CD4-positive, CD25-positive, alpha-beta regulatory T cell (primary cell): Measurements from ENCODE around the gene TREH. TPM values are rescaled to one million over a fixed set of nuclear protein-coding genes. Genes with fewer than 3 reads are reported as not detected.

ENCODE experiments used
- ATAC-seq, 2 donors: fragments of 150-1000 bp; cut with Tn5 transposase; one replicate each; pipeline ENCODE4 v1.10.0; 2021; ENCODE audit warnings: low read depth in 2 of 2, moderate number of reproducible peaks in 2 of 2, moderate library complexity in 1 of 2
- DNase-seq, 3 donors: peaks; one replicate each; pipeline versions ENCODE4 v3.0.0 to v3.0.0-alpha.2; 2012 to 2022; ENCODE audit warnings: mixed read lengths in 1 of 3
- H3K27ac ChIP-seq: one replicate; pipeline ENCODE4 v1.7.0; 2013; ENCODE audit warnings: mild to moderate bottlenecking, low read length; ENCODE audit not compliant: insufficient read depth, poor library complexity, severe bottlenecking
- H3K27me3 ChIP-seq: one replicate; pipeline ENCODE4 v1.7.0; 2013; ENCODE audit warnings: low read length; ENCODE audit not compliant: control insufficient read depth, insufficient read depth
- H3K36me3 ChIP-seq: one replicate; pipeline ENCODE4 v1.7.0; 2013; ENCODE audit warnings: mild to moderate bottlenecking, low read length, moderate library complexity; ENCODE audit not compliant: control insufficient read depth, insufficient read depth
- H3K4me1 ChIP-seq: 2 replicates; pipeline ENCODE4 v1.7.0; 2013; ENCODE audit warnings: mild to moderate bottlenecking, low read length; ENCODE audit not compliant: insufficient read depth, control insufficient read depth, poor library complexity, severe bottlenecking
- H3K4me3 ChIP-seq: one replicate; pipeline ENCODE4 v1.7.0; 2013; ENCODE audit warnings: low read depth, mild to moderate bottlenecking, low read length, moderate library complexity
- H3K9me3 ChIP-seq, 2 experiments: 1 replicate in 1 of 2; 2 replicates in 1 of 2; pipeline ENCODE4 v1.7.0; 2013; ENCODE audit warnings: low read length in 2 of 2, mild to moderate bottlenecking in 1 of 2, moderate library complexity in 1 of 2; ENCODE audit not compliant: control insufficient read depth in 2 of 2
- H3K27ac Mint-ChIP-seq, 3 donors: one replicate each; pipeline ENCODE4 v1.8.0; 2020 to 2022; ENCODE audit warnings: mild to moderate bottlenecking in 3 of 3, mixed read lengths in 3 of 3, moderate library complexity in 2 of 3
- H3K27me3 Mint-ChIP-seq: one replicate; pipeline ENCODE4 v1.8.0; 2022; ENCODE audit warnings: mild to moderate bottlenecking, mixed read lengths
- H3K36me3 Mint-ChIP-seq: one replicate; pipeline ENCODE4 v1.8.0; 2020; ENCODE audit warnings: mixed read lengths
- H3K4me1 Mint-ChIP-seq, 4 donors: one replicate each; pipeline ENCODE4 v1.8.0; 2020 to 2022; ENCODE audit warnings: mixed read lengths in 4 of 4, mild to moderate bottlenecking in 1 of 4
- H3K4me3 Mint-ChIP-seq, 4 donors: one replicate each; pipeline ENCODE4 v1.8.0; 2020 to 2022; ENCODE audit warnings: mild to moderate bottlenecking in 4 of 4, mixed read lengths in 4 of 4, moderate library complexity in 3 of 4
- H3K9me3 Mint-ChIP-seq, 7 donors: one replicate each; pipeline ENCODE4 v1.8.0; 2020 to 2022; ENCODE audit warnings: mixed read lengths in 7 of 7, mild to moderate bottlenecking in 3 of 7, moderate library complexity in 2 of 7
- polyA plus RNA-seq, 4 donors: library from polyadenylated mRNA; unstranded; fragments of 300-500 nt; fragmentation: Illumina TruSeq; gene quantifications; one replicate each; pipeline ENCODE4 v1.2.3, GENCODE V29; 2021
- total RNA-seq: library from RNA; stranded (reverse); gene quantifications from one replicate; pipeline ENCODE4 v1.2.3, GENCODE V29; 2022

Gene TREH
- total and polyA plus RNA-seq, 5 donors from 2014 or later = not detected

DNA sequence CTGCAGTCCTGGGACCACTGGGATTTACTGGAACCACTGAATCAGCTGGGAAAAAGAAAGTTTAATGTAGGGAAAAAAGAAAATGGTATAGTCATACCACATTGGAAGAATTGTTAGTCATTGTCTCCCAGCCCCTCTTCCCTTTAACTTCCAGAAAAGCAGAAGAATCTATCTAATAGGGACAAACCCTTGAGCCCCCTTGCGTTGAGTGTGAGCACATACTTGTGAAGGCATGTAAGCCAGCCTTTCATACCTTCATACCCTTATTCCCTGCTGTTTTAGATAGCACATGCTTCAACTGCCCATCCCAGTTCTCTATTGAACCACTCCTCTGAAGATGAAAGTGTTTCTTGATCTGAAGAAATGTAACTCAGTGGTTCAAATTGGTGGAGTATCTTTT lies 6.6 kb downstream of the TREH start:
- no peak overlapping the region for H3K4me3 Mint-ChIP-seq
- DNase-seq (no peak), ATAC-seq (no peak)
- Histone ChIP-seq H3K36me3 (no peaks in the 10 kb centered on the region), H3K9me3 (peaks cover 0 to 5% of the 10 kb centered on the region in 2 experiments), H3K4me3 (no peak overlapping the region), H3K4me1 (no peaks in the 10 kb centered on the region), H3K27ac (no peak overlapping the region), H3K27me3 (peaks cover 11% of the 10 kb centered on the region)
- peaks cover 0 to 21% (median 0%) of the 10 kb centered on the region in 7 donors for H3K9me3 Mint-ChIP-seq
- H3K27ac Mint-ChIP-seq = no peak overlapping the region
- peaks cover 10% of the 10 kb centered on the region for H3K36me3 Mint-ChIP-seq
- H3K4me1 Mint-ChIP-seq = no peaks in the 10 kb centered on the region
- H3K27me3 Mint-ChIP-seq = peaks cover 9% of the 10 kb centered on the region

DNA sequence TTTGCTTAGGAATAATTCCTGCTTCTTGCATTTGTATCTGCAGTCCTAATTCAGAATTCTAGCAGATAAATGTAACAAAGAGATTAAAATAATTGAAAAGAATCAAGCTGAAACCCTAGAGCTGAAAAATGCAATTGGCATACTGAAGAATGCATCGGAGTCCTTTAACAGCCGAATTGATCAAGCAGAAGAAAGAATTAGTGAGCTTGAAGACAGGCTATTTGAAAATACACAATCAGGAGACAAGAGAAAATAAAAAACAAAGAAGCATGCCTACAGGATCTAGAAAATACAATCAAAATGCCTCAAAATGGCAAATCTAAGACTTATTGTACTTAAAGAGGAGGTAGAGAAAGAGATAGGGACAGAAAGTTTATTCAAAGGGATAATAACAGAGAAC lies 8.2 kb downstream of the TREH start:
- Histone ChIP-seq H3K4me3 (no peak overlapping the region), H3K27ac (no peak overlapping the region), H3K27me3 (peaks cover 11% of the 10 kb centered on the region), H3K36me3 (no peaks in the 10 kb centered on the region), H3K9me3 (peaks cover 0 to 5% of the 10 kb centered on the region in 2 experiments), H3K4me1 (peaks cover 4% of the 10 kb centered on the region)
- H3K9me3 Mint-ChIP-seq = peaks cover 0 to 15% (median 0%) of the 10 kb centered on the region in 7 donors
- H3K27ac Mint-ChIP-seq = no peak overlapping the region
- no peak for DNase-seq
- H3K4me3 Mint-ChIP-seq = no peak overlapping the region
- peaks cover 0 to 9% (median 2%) of the 10 kb centered on the region in 4 donors for H3K4me1 Mint-ChIP-seq
- peaks cover 9% of the 10 kb centered on the region for H3K27me3 Mint-ChIP-seq
- no peak for ATAC-seq
- H3K36me3 Mint-ChIP-seq = peaks cover 5% of the 10 kb centered on the region

DNA sequence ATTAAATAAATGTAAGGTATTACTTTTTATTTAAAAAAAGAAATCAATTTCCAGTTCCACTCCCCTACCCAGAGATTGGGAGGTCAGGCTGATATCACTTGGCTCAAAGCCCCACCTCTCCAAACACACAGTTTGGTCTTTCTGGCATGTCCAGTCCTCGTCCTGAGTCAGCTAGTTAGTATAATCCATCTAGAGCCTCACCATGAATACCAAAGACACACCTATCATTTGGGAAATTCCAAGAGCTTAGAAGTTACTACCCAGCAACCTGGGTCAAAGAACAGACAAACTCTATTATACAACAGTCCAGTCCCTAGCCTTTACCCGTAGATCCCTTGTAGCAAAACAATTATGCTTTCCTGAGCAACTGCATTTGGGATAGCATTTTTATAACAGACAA lies 9.4 kb downstream of the TREH start:
- Histone ChIP-seq H3K9me3 (peaks cover 0 to 5% of the 10 kb centered on the region in 2 experiments), H3K36me3 (no peaks in the 10 kb centered on the region), H3K27ac (no peak overlapping the region), H3K4me1 (peaks cover 5% of the 10 kb centered on the region), H3K4me3 (no peak overlapping the region), H3K27me3 (peaks cover 11% of the 10 kb centered on the region)
- peaks cover 9% of the 10 kb centered on the region for H3K27me3 Mint-ChIP-seq
- DNase-seq = no peak
- no peak overlapping the region for H3K4me3 Mint-ChIP-seq
- H3K4me1 Mint-ChIP-seq = peaks cover 0 to 16% (median 5%) of the 10 kb centered on the region in 4 donors
- peaks cover 5% of the 10 kb centered on the region for H3K36me3 Mint-ChIP-seq
- no peak for ATAC-seq
- H3K27ac Mint-ChIP-seq = no peak overlapping the region
- peaks cover 0 to 15% (median 0%) of the 10 kb centered on the region in 7 donors for H3K9me3 Mint-ChIP-seq

DNA sequence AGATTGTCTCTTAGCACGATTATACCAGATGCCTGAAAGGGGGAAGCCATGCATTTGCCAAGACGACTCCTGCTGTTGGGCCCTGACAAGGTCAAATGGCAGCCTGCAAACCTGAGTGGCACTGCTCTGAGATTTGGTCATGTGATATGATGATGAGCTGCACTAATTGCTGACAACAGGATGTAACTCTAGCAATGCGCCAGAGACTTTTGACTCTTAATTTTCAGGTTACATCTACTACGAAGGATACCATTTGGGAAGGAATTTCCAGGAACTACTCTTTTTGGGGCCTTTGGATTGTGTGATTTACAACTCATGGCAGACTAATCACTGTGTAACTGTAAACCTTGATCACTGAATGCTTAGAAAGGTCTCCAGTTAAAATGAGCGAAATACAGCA lies 13.1 kb downstream of the TREH start:
- no peak overlapping the region for H3K4me3 ChIP-seq
- no peaks in the 10 kb centered on the region for H3K36me3 ChIP-seq
- Mint-ChIP-seq H3K36me3 (peaks cover 1% of the 10 kb centered on the region), H3K4me3 (peak overlapping the region in 2 of 4 donors; percentile 29 to 53), H3K27ac (peak overlapping the region; percentile 50 to 86 (median 53)), H3K4me1 (peaks cover 0 to 21% (median 6%) of the 10 kb centered on the region in 4 donors), H3K9me3 (peaks cover 0 to 10% (median 0%) of the 10 kb centered on the region in 7 donors), H3K27me3 (peaks cover 9% of the 10 kb centered on the region)
- DNase-seq (peak in 2 of 3 donors; percentile 19 to 57), ATAC-seq (peak; percentile 55 to 84)
- peaks cover 0 to 2% of the 10 kb centered on the region in 2 experiments for H3K9me3 ChIP-seq
- H3K27me3 ChIP-seq = peaks cover 11% of the 10 kb centered on the region
- no peak overlapping the region for H3K27ac ChIP-seq
- peaks cover 5% of the 10 kb centered on the region for H3K4me1 ChIP-seq

DNA sequence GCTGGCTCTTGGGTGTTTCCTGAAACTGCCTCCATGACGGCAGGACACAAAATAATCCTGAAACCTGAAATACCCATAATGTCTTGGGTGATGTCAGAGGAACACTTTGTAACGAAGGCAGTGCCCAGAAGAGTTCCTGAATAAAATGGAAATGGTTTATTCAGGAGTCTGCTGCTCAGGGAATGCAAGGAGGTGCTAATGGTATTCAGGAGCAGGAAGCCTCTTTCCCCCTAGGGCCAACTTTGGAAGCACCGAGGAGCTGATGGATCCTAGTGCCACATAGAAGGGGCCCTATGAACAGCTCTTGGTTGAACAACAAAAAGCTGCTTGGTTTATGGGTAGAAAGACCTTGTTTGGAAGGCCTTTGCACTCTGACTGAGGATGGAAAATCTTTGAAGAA lies 15.5 kb downstream of the TREH start:
- H3K4me1 Mint-ChIP-seq = peaks cover 0 to 24% (median 6%) of the 10 kb centered on the region in 4 donors

DNA sequence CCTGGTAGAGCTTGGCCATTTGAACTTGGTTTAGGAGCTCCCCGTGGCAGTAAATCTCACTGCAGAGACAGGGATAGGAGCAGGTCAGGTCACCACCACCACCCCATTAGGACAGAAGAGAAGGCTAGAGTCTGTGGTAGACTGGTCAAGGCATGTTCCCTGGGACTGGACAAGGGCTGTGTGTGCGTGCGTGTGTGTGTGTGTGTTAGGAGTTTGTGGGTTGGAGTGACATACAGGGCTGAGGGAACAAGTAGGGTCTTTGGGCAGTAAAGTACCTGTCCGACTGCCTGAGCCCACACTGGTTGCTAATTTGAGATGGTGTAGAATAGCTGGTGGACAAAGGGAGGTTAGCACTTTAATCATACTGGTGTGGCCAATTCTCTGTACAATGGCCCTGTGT lies 16.1 kb downstream of the TREH start:
- no peak for ATAC-seq
- H3K36me3 ChIP-seq = no peaks in the 10 kb centered on the region
- H3K9me3 ChIP-seq = no peaks in the 10 kb centered on the region
- Mint-ChIP-seq H3K4me1 (peaks cover 0 to 24% (median 6%) of the 10 kb centered on the region in 4 donors), H3K36me3 (no peaks in the 10 kb centered on the region), H3K9me3 (no peaks in the 10 kb centered on the region), H3K27ac (no peak overlapping the region), H3K27me3 (no peaks in the 10 kb centered on the region), H3K4me3 (no peak overlapping the region)
- no peak for DNase-seq
- no peak overlapping the region for H3K27ac ChIP-seq
- no peak overlapping the region for H3K4me3 ChIP-seq
- H3K4me1 ChIP-seq = peaks cover 9% of the 10 kb centered on the region
- H3K27me3 ChIP-seq = no peaks in the 10 kb centered on the region

More for the DNA sequence above, 15.5 kb downstream of the TREH start:
- Mint-ChIP-seq H3K27me3 (no peaks in the 10 kb centered on the region), H3K4me3 (no peak overlapping the region), H3K36me3 (no peaks in the 10 kb centered on the region), H3K9me3 (no peaks in the 10 kb centered on the region), H3K27ac (no peak overlapping the region)
- Histone ChIP-seq H3K36me3 (no peaks in the 10 kb centered on the region), H3K4me1 (peaks cover 9% of the 10 kb centered on the region), H3K27me3 (no peaks in the 10 kb centered on the region), H3K27ac (no peak overlapping the region), H3K9me3 (no peaks in the 10 kb centered on the region), H3K4me3 (no peak overlapping the region)
- DNase-seq (no peak), ATAC-seq (no peak)

DNA sequence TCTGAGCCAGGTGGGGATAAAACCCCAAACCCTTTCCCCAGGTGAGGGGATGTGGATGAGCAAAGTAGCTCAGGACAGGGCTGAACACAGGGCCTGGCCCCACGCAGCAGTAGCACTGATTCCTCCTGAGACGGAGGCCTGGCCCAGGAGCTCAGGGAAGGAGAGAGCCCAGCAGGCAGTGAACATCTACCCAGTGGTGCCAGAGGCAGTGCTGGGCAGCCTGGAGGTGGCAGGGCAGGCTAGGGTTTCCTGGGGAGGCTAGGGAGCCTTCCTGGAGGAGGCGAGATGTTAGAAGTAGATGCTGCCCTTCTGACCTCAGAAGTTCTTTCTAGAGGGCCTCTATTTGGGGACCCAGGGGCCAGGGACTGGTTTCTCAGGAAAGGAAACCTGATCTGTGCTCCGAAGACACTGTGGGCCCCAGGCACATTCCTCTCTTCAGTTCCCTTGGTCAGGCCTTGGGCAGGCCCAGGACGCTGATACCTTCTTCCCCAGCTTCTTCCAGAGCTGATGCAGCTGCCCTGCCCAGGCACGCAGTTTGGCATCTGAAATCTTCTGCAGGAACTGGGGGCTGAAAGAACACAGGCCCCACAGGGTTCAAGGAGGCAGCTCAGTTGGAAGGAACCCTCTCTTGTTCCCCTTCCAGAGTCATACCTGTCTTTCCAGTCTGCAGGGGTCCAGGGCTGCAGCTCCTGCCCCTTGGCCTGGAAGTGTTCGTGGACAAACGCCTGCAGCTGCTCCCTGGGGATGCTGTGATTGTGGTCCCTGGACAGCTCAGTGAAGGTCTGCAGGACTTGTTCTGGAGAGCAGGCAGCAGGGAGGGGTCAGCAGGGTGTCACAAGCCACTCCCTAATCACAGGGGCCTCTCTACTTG lies 16.8 kb downstream of the TREH start:
- H3K27ac Mint-ChIP-seq = no peak overlapping the region

More for the DNA sequence above, 16.8 kb downstream of the TREH start:
- DNase-seq (no peak), ATAC-seq (no peak)
- Histone ChIP-seq H3K4me3 (no peak overlapping the region), H3K4me1 (peaks cover 9% of the 10 kb centered on the region), H3K27ac (no peak overlapping the region), H3K27me3 (no peaks in the 10 kb centered on the region), H3K36me3 (no peaks in the 10 kb centered on the region), H3K9me3 (no peaks in the 10 kb centered on the region)
- H3K4me3 Mint-ChIP-seq = no peak overlapping the region
- H3K27me3 Mint-ChIP-seq = no peaks in the 10 kb centered on the region
- H3K9me3 Mint-ChIP-seq = no peaks in the 10 kb centered on the region
- peaks cover 0 to 24% (median 7%) of the 10 kb centered on the region in 4 donors for H3K4me1 Mint-ChIP-seq
- no peaks in the 10 kb centered on the region for H3K36me3 Mint-ChIP-seq
